Adrenal gland (tissue), 19 donors: ENCODE results near the gene TNFAIP1. TPM values are rescaled to one million over a fixed set of nuclear protein-coding genes. Genes with fewer than 3 reads are reported as not detected.

Experiments
- DNase-seq, 7 donors: peaks; one replicate each; pipeline ENCODE4 v3.0.0-alpha.2; 2019 to 2020
- H3K27ac ChIP-seq, 5 donors: fragments of 200-600 bp; sonication (generic) in 4 of 5; 1 replicate in 3 of 5; 2 replicates in 2 of 5; pipeline versions ENCODE4 v1.5.1 to v1.8.0; 2016 to 2020; ENCODE audit warnings: mild to moderate bottlenecking in 1 of 5
- H3K27me3 ChIP-seq: fragments of 200-600 bp; 2 replicates; pipeline ENCODE4 v1.8.0; 2021
- H3K36me3 ChIP-seq, 2 donors: fragments of 200-600 bp; replicated peaks in 1 of 2; 1 replicate in 1 of 2; 2 replicates in 1 of 2; pipeline versions ENCODE4 v1.5.1 to v1.8.0; 2018 to 2022
- H3K4me1 ChIP-seq, 2 donors: fragments of 200-600 bp; replicated peaks in 1 of 2; 1 replicate in 1 of 2; 2 replicates in 1 of 2; pipeline versions ENCODE4 v1.5.1 to v1.8.0; 2018 to 2021
- H3K4me3 ChIP-seq, 4 donors: fragments of 200-600 bp; sonication (generic) in 3 of 4; one replicate each; pipeline ENCODE4 v1.5.1; 2016 to 2018
- H3K9me3 ChIP-seq, 3 donors: fragments of 200-600 bp; sonication (generic) in 1 of 3; replicated peaks in 1 of 3; 1 replicate in 2 of 3; 2 replicates in 1 of 3; pipeline versions ENCODE4 v1.5.1 to v1.8.0; 2016 to 2021
- CTCF ChIP-seq, 6 experiments: fragments of 450-650 bp in 4 of 6; fragments of 200-600 bp in 2 of 6; sonication (generic) in 1 of 6; IDR thresholded peaks; 1 replicate in 5 of 6; 2 replicates in 1 of 6; pipeline versions ENCODE4 v1.5.1 to v1.8.0; 2016 to 2021; ENCODE audit warnings: antibody characterized with exemption in 6 of 6, mild to moderate bottlenecking in 2 of 6, moderate library complexity in 1 of 6
- POLR2A ChIP-seq, 2 donors: fragments of 450-650 bp; IDR thresholded peaks; one replicate each; pipeline ENCODE4 v1.6.1; 2017; ENCODE audit warnings: antibody characterized with exemption in 2 of 2, mild to moderate bottlenecking in 2 of 2, moderate library complexity in 1 of 2
- WGBS, 4 donors: extraction: QIAGEN DNeasy Blood & Tissue Kit in 2 of 4; methylation state at CpG; one replicate each; pipeline versions ENCODE4 v1.1.5 to v1.1.7; 2013 to 2017; 5-methylcytosine and 5-hydroxymethylcytosine counted together
- intact Hi-C, 2 donors: fragments of 100-400 bp; cut with DNase I; formaldehyde crosslinking; loops; one replicate each; pipeline versions ENCODE4 v1.14.1 to v1.15.0; 2022 to 2023
- long read RNA-seq, 10 donors: library from polyadenylated mRNA in 3 of 10; unstranded in 2 of 10; stranded (forward) in 1 of 10; transcript quantifications; one replicate each; pipeline ENCODE4 v2.0.0 and lab custom pipeline, GENCODE V29; 2021 to 2026
- polyA plus RNA-seq, 3 donors: library from polyadenylated mRNA; stranded (reverse); fragments of 200-250 nt in 2 of 3; fragments of 350-450 nt in 1 of 3; fragmentation: Illumina TruSeq in 1 of 3; extraction: RNeasy Lipid Tissue Mini Kit (QIAGEN cat#74804) in 1 of 3; gene quantifications; one replicate each; pipeline ENCODE4 v1.2.3, GENCODE V29; 2013 to 2014
- total RNA-seq, 9 donors: library from RNA; depleted of rRNA in 4 of 9; stranded (reverse); fragments of >200 nt in 4 of 9; fragments of 120-200 nt in 1 of 9; fragmentation: NEBNext Ultra II Directional in 1 of 9; extraction: Animal tissue kit (Norgen Biotek cat#: 25700) in 1 of 9; gene quantifications; one replicate each; pipeline versions ENCODE4 v1.1.0 to v1.2.4, GENCODE V29; 2013 to 2023
- donor health status: healthy with polysubstance abuse.
- donor health status: Bipolar disorder and iron deficiency.
- donor health status: DM: yes; HTN: yes; CAD: no.
- donor health status: DM: no; HTN: no; CAD: no.
- donor health status: DM: no; HTN: no; CAD: no.
- donor health status: DM: yes; HTN: yes; CAD: no.

The TNFAIP1 gene
- total RNA-seq (10 to 100 TPM; 21.7 to 70.6 (median 41.0) TPM), polyA plus RNA-seq (10 to 100 TPM; 17.2 to 32.5 (median 23.8) TPM)
- long read RNA-seq, donor 1, transcript TNFAIP1-201 (7 exons, 3,627 nt) = major isoform, 6 of 171 reads
- long read RNA-seq, donor 1, partial matches to known transcripts = 48 of 171 reads
- long read RNA-seq, donor 1, other reads (novel, unspliced or antisense) = 117 of 171 reads
- long read RNA-seq, donor 2, transcript TNFAIP1-201 (7 exons, 3,627 nt) = major isoform, 12 of 52 reads
- long read RNA-seq, donor 2, partial matches to known transcripts = 11 of 52 reads
- long read RNA-seq, donor 2, other reads (novel, unspliced or antisense) = 29 of 52 reads
- long read RNA-seq, donor 3, transcript TNFAIP1-201 (7 exons, 3,627 nt) = major isoform, 10 of 58 reads
- long read RNA-seq, donor 3, partial matches to known transcripts = 0 of 58 reads
- long read RNA-seq, donor 3, other reads (novel, unspliced or antisense) = 48 of 58 reads
- long read RNA-seq, donor 4, transcript TNFAIP1-201 (7 exons, 3,627 nt) = major isoform, 16 of 28 reads
- long read RNA-seq, donor 4, partial matches to known transcripts = 4 of 28 reads
- long read RNA-seq, donor 4, other reads (novel, unspliced or antisense) = 8 of 28 reads
- long read RNA-seq, donor 5, transcript TNFAIP1-201 (7 exons, 3,627 nt) = major isoform, 68 of 118 reads
- long read RNA-seq, donor 5, partial matches to known transcripts = 8 of 118 reads
- long read RNA-seq, donor 5, other reads (novel, unspliced or antisense) = 39 of 118 reads
- long read RNA-seq, donor 6, transcript TNFAIP1-201 (7 exons, 3,627 nt) = major isoform, 5 of 11 reads
- long read RNA-seq, donor 6, partial matches to known transcripts = 1 of 11 reads
- long read RNA-seq, donor 6, other reads (novel, unspliced or antisense) = 5 of 11 reads
- long read RNA-seq, donor 7, transcript TNFAIP1-201 (7 exons, 3,627 nt) = major isoform, 5 of 43 reads
- long read RNA-seq, donor 7, partial matches to known transcripts = 18 of 43 reads
- long read RNA-seq, donor 7, other reads (novel, unspliced or antisense) = 20 of 43 reads
- long read RNA-seq, donor 8, transcript TNFAIP1-201 (7 exons, 3,627 nt) = major isoform, 9 of 343 reads
- long read RNA-seq, donor 8, partial matches to known transcripts = 328 of 343 reads
- long read RNA-seq, donor 8, other reads (novel, unspliced or antisense) = 5 of 343 reads
- long read RNA-seq, donor 9, transcript TNFAIP1-201 (7 exons, 3,627 nt) = major isoform, 10 of 58 reads
- long read RNA-seq, donor 9, partial matches to known transcripts = 6 of 58 reads
- long read RNA-seq, donor 9, other reads (novel, unspliced or antisense) = 42 of 58 reads
- long read RNA-seq, donor 10, partial matches to known transcripts = 0 of 4 reads
- long read RNA-seq, donor 10, other reads (novel, unspliced or antisense) = 0 of 4 reads

GRCh38 chr17:28335201-28335958 lies at the start of gene TNFAIP1, which contains the start of gene IFT20:
Gene TNFAIP1, plus strand, starts transcription at chr17:28335761. Its CDS starts 3,761 bp downstream, at chr17:28339522.
Gene IFT20, minus strand, starts transcription at chr17:28335472. Its CDS starts 3,487 bp downstream, at chr17:28331985.
- H3K4me1 ChIP-seq = peaks cover 21 to 48% of the 10 kb centered on the region in 2 donors
- H3K4me3 ChIP-seq = peak within 1 kb of the TSS; percentile 70 to 91 (median 81)
- H3K27me3 ChIP-seq = no peaks in the 10 kb centered on the region
- no peaks in the 10 kb centered on the region for H3K9me3 ChIP-seq
- peaks cover 0 to 24% of the 10 kb centered on the region in 2 donors for H3K36me3 ChIP-seq
- peak within 1 kb of the TSS; percentile 78 to 95 (median 89) for H3K27ac ChIP-seq
- WGBS, 4 donors = 0 to 4% (median 0%) methylated on average over 17 to 62 of the region's 62 CpGs
- intact Hi-C loops = no loop called here
- DNase-seq = peak; percentile 98 to 100 (median 99)
- no peak for TF ChIP-seq CTCF (IDR thresholded peaks at IDR 0.05)
- TF ChIP-seq POLR2A (IDR thresholded peaks at IDR 0.05) = peak; percentile 95 to 97

- no peak for DNase-seq
- H3K36me3 ChIP-seq = no peaks in the 10 kb centered on the region
- intact Hi-C loops = no loop called here
- no peak overlapping the region for H3K27ac ChIP-seq
- H3K4me3 ChIP-seq = no peak overlapping the region
- no peaks in the 10 kb centered on the region for H3K9me3 ChIP-seq
- peaks cover 3 to 7% of the 10 kb centered on the region in 2 donors for H3K4me1 ChIP-seq
- WGBS, 4 donors = 45 to 72% (median 67%) methylated on average over 2 of the region's 2 CpGs
- H3K27me3 ChIP-seq = no peaks in the 10 kb centered on the region
- no peak for TF ChIP-seq POLR2A (IDR thresholded peaks at IDR 0.05)
Observed at GRCh38 chr17:28285965-28286364, 49.6 kb upstream of the TNFAIP1 start.

- no peaks in the 10 kb centered on the region for H3K36me3 ChIP-seq
- H3K27ac ChIP-seq = no peak overlapping the region
- WGBS, 4 donors = 27 to 38% (median 32%) methylated on average over 2 of the region's 2 CpGs
- TF ChIP-seq CTCF (IDR thresholded peaks at IDR 0.05) = no peak
- no peak for TF ChIP-seq POLR2A (IDR thresholded peaks at IDR 0.05)
- H3K27me3 ChIP-seq = no peaks in the 10 kb centered on the region
- intact Hi-C loops = no loop called here
- no peaks in the 10 kb centered on the region for H3K9me3 ChIP-seq
- no peak for DNase-seq
- H3K4me3 ChIP-seq = no peak overlapping the region
- H3K4me1 ChIP-seq = peaks cover 8 to 10% of the 10 kb centered on the region in 2 donors
Observed at GRCh38 chr17:28290703-28291102, 44.9 kb upstream of the TNFAIP1 start.
